GM10248 (cell line): ENCODE results near the gene TBK1.
"Not testable (repeated sequence)": the region's sequence is repeated elsewhere in the genome, so short reads cannot be mapped to it uniquely, and the experiment has no call there.

Source experiments
- CTCF ChIA-PET: fragments of 300-600 bp; sonication (Branson Sonifier 250); formaldehyde crosslinking; extraction: SDS; loops from one replicate; lab custom pipeline; 2021; ENCODE audit warnings: antibody characterized with exemption; lab: Yijun Ruan, JAX
- POLR2A ChIA-PET: fragments of 350-650 bp; sonication (Branson Sonifier 250); formaldehyde crosslinking; extraction: SDS; loops from one replicate; lab custom pipeline; 2020; ENCODE audit warnings: antibody characterized with exemption; lab: Yijun Ruan, JAX
- DNase-seq: peaks from one replicate; pipeline ENCODE4 v3.0.0; 2012; ENCODE audit errors: extremely low spot score
- CTCF ChIP-seq: IDR thresholded peaks from 2 replicates; pipeline ENCODE4 v1.5.1; 2012; ENCODE audit warnings: mild to moderate bottlenecking, low read depth; ENCODE audit errors: extremely low read depth, missing control alignments, control extremely low read depth

TBK1 gene

GRCh38 chr12:64518396-64518795 is 66.5 kb downstream of the TBK1 start:
- CTCF ChIA-PET: interaction anchor here (1.0 to 2.3 kb wide), 2 partner anchors 9 to 31 kb away, joined by 3 to 6 read pairs; no protein-coding TSS in a partner anchor
- DNase-seq: no peak
- POLR2A ChIA-PET: no interaction called here
- no peak for TF ChIP-seq CTCF

- ChIA-PET CTCF (interaction anchor here (0.9 to 1.9 kb wide), 5 partner anchors 9 to 280 kb away, joined by 3 to 7 read pairs (median 4); no protein-coding TSS in a partner anchor), POLR2A (no interaction called here)
- DNase-seq: no peak
- TF ChIP-seq CTCF: no peak
These were observed 69.9 kb downstream of the TBK1 start for GRCh38 chr12:64521833-64522232.

GRCh38 chr12:64522316-64522715 is 70.4 kb downstream of the TBK1 start:
- TF ChIP-seq CTCF: no peak
- CTCF ChIA-PET: interaction anchor here (0.9 to 1.6 kb wide), 4 partner anchors 9 to 279 kb away, joined by 3 to 5 read pairs (median 4); no protein-coding TSS in a partner anchor
- POLR2A ChIA-PET: no interaction called here
- DNase-seq: no peak

GRCh38 chr12:64522807-64523206 is 70.9 kb downstream of the TBK1 start:
- ChIA-PET POLR2A (no interaction called here), CTCF (interaction anchor here (1.1 to 1.6 kb wide), 3 partner anchors 14 to 279 kb away, joined by 4 to 5 read pairs (median 4); no protein-coding TSS in a partner anchor)
- DNase-seq: no peak
- no peak for TF ChIP-seq CTCF

GRCh38 chr12:64523565-64524444 is 71.9 kb downstream of the TBK1 start:
- CTCF ChIA-PET: interaction anchor here (1.0 to 1.1 kb wide), 2 partner anchors 13 to 60 kb away, joined by 3 to 4 read pairs; no protein-coding TSS in a partner anchor
- DNase-seq, POLR2A ChIA-PET: not testable (repeated sequence)

- CTCF ChIA-PET: interaction anchor here (2.3 kb wide), 1 partner anchor 172 kb away, joined by 5 read pairs; no protein-coding TSS in a partner anchor
- TF ChIP-seq CTCF: no peak
- DNase-seq: no peak
- POLR2A ChIA-PET: no interaction called here
These were observed 73.7 kb downstream of the TBK1 start for GRCh38 chr12:64525461-64526160.

- CTCF ChIA-PET: interaction anchor here (0.9 to 2.3 kb wide), 3 partner anchors 23 to 318 kb away, joined by 3 to 8 read pairs (median 5); no protein-coding TSS in a partner anchor
- no peak for DNase-seq
- TF ChIP-seq CTCF: no peak
- POLR2A ChIA-PET: no interaction called here
These were observed 74.9 kb downstream of the TBK1 start for GRCh38 chr12:64526859-64527258.
